Activated T-helper 17 cell treated with anti-CD3 and anti-CD28 coated beads, Interleukin-2, amount 50 U/mL, for 72 hours (primary cell): ENCODE measurements around the gene PRKD3. TPM values are rescaled to one million over a fixed set of nuclear protein-coding genes. Genes with fewer than 3 reads are reported as not detected.
"Not testable (repeated sequence)": the region's sequence is repeated elsewhere in the genome, so short reads cannot be mapped to it uniquely, and the experiment has no call there.

Experiments used
- ATAC-seq: fragments of 150-1000 bp; cut with Tn5 transposase; replicated peaks from 2 replicates; pipeline ENCODE4 v1.10.0; 2021; ENCODE audit warnings: mild to moderate bottlenecking, moderate library complexity
- H3K27ac Mint-ChIP-seq: one replicate; pipeline ENCODE4 v1.8.0; 2022; ENCODE audit warnings: mixed read lengths
- H3K27me3 Mint-ChIP-seq: one replicate; pipeline ENCODE4 v1.8.0; 2022; ENCODE audit warnings: mixed read lengths
- H3K36me3 Mint-ChIP-seq: one replicate; pipeline ENCODE4 v1.8.0; 2022; ENCODE audit warnings: low read depth, mild to moderate bottlenecking, mixed read lengths
- H3K4me1 Mint-ChIP-seq: one replicate; pipeline ENCODE4 v1.8.0; 2022; ENCODE audit warnings: mixed read lengths
- H3K4me3 Mint-ChIP-seq: one replicate; pipeline ENCODE4 v1.8.0; 2022; ENCODE audit warnings: mild to moderate bottlenecking, mixed read lengths
- H3K9me3 Mint-ChIP-seq: one replicate; pipeline ENCODE4 v1.8.0; 2022; ENCODE audit warnings: mixed read lengths
- total RNA-seq, 2 donors: library from RNA; stranded (reverse); gene quantifications; one replicate each; pipeline ENCODE4 v1.2.3, GENCODE V29; 2022

Gene PRKD3
- total RNA-seq, 2 donors from 2014 or later: 28.2 to 35.6 TPM

DNA sequence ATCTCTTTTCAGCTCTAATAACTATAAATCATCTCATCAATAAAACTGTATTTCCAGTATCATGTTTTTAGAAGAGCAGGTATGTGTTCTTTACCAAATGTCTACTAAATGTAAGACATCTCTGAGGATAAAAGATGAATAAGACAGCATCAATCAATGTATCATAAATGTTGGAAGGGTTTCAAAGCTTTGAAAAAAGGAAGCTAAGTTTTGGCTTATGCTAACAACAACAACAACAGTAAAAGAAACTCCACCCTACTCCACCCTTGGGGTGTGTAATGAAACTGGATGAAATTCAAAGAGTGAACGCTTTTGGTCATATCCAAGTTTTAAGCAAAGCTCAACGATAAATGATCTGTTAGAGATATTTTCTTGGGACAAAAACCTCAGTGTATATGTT, 17.1 kb downstream of the PRKD3 start:
- ATAC-seq: no peak
- Mint-ChIP-seq H3K36me3 (no peaks in the 10 kb centered on the region), H3K4me1 (peaks cover 10% of the 10 kb centered on the region)

DNA sequence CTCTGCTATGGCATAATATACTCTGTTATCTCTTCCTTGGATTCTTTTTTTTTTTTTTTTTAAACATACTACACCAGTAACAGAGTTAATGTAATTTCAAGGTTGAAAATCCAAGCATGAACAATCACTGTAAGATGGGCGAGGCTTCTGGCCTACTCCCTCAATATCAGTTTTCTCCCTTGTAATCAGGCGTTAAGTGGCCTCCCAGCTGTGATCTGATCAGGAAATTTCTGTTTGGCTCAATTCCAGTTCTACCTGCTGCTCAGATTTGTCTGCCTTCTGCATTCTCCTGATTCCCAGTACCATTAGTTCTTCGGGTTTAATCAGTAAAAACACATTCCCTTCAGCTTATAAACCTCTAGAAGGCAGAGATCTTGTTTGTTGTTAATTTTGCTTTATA, 18.6 kb downstream of the PRKD3 start:
- no peaks in the 10 kb centered on the region for H3K27me3 Mint-ChIP-seq
- no peaks in the 10 kb centered on the region for H3K36me3 Mint-ChIP-seq
- H3K9me3 Mint-ChIP-seq: no peaks in the 10 kb centered on the region
- no peak overlapping the region for H3K4me3 Mint-ChIP-seq
- peak overlapping the region; percentile 33 for H3K27ac Mint-ChIP-seq
- ATAC-seq: no peak
- H3K4me1 Mint-ChIP-seq: peaks cover 6% of the 10 kb centered on the region

More for the DNA sequence above, 17.1 kb downstream of the PRKD3 start:
- no peak overlapping the region for H3K27ac Mint-ChIP-seq
- no peaks in the 10 kb centered on the region for H3K9me3 Mint-ChIP-seq
- H3K4me3 Mint-ChIP-seq: no peak overlapping the region
- H3K27me3 Mint-ChIP-seq: no peaks in the 10 kb centered on the region

DNA sequence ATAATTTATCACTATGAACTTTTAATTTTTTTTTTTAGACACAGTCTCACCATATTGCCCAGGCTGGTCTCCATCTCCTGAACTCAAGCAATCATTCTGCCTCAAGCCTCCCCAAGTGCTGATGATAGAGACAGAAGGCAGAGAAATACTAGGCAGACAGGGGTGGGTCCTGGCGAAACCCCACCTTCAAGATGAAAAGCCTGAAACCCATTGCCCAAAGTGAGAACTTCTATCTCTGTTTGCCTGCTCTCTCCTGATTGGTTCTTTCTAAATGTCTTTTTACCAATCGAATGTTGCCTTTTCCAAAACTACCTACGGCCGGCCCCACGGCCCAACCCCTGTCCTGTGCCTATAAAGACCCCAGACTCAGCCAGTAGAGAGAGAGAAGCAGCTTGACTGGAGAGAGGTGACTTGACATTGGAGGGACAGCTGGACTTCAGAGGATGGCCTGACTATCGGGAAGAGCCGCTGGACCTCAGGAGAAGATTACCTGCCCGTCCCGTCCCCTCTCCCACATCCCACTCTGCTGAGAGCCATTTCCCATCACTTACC, 21.9 kb downstream of the PRKD3 start:
- no peak for ATAC-seq
- Mint-ChIP-seq H3K4me3 (no peak overlapping the region), H3K27me3 (no peaks in the 10 kb centered on the region), H3K27ac (no peak overlapping the region), H3K9me3 (no peaks in the 10 kb centered on the region), H3K4me1 (no peaks in the 10 kb centered on the region), H3K36me3 (no peaks in the 10 kb centered on the region)

DNA sequence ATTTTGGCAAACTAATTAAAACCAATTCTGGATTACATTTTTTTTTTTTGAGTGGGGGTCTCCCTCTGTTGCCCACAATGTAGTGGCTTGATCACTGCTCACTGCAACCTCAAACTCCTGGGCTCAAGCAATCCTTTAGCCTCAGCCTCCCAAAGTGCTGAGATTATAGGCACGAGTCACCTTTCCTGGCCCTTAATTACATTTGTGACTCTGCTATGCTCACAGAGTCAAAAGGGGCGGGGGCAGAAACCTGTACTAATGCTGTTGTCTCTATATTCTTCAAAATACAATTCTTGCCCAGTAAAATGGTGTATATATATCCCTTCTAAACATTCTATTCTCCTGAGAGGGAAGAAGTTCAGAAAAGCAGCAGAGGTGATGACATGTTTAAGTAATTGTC, 23.2 kb downstream of the PRKD3 start:
- Mint-ChIP-seq H3K4me1 (no peaks in the 10 kb centered on the region), H3K9me3 (no peaks in the 10 kb centered on the region), H3K27me3 (no peaks in the 10 kb centered on the region), H3K36me3 (no peaks in the 10 kb centered on the region), H3K4me3 (no peak overlapping the region), H3K27ac (no peak overlapping the region)
- ATAC-seq: no peak

DNA sequence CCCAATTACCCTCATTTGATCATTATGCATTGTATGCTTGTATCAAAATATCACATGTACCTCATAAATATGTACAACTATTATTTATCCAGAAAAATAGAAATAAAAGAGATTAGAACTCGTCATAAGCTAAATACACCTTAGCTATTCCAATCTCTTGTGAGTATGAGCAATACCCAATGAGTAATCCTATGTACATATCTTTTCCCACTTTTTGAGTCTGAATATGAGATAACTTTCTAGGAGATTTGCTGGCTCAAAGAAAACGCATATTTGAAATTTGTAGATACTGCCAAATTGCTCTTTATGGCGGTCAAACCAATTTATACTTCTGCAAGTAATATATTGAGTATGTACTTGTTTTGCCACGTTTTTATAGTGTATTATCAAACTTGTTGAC, 24.1 kb downstream of the PRKD3 start:
- ATAC-seq: no peak
- no peaks in the 10 kb centered on the region for H3K36me3 Mint-ChIP-seq
- no peaks in the 10 kb centered on the region for H3K9me3 Mint-ChIP-seq
- no peaks in the 10 kb centered on the region for H3K4me1 Mint-ChIP-seq
- no peak overlapping the region for H3K4me3 Mint-ChIP-seq
- no peaks in the 10 kb centered on the region for H3K27me3 Mint-ChIP-seq
- H3K27ac Mint-ChIP-seq: no peak overlapping the region

DNA sequence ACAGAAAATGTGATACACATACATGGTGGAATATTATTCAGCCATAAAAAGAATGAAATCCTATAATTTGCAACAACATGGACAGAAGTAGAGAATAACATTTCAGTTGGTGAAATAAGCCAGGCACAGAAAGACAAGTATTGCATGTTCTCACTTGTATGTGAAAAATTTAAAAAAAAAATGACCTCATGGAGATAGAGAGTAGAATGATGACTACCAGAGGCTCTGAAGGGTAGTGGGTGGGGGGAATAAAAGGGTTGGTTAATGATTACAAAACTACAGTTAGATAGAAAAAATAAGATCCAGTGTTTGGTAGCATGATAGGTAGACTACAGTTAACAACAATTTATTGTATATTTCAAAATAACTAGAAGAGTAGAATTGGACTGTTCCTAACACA, 24.5 kb downstream of the PRKD3 start:
- Mint-ChIP-seq H3K9me3 (no peaks in the 10 kb centered on the region), H3K27me3 (no peaks in the 10 kb centered on the region), H3K4me3 (no peak overlapping the region), H3K4me1 (no peaks in the 10 kb centered on the region), H3K36me3 (no peaks in the 10 kb centered on the region), H3K27ac (no peak overlapping the region)
- ATAC-seq: no peak

DNA sequence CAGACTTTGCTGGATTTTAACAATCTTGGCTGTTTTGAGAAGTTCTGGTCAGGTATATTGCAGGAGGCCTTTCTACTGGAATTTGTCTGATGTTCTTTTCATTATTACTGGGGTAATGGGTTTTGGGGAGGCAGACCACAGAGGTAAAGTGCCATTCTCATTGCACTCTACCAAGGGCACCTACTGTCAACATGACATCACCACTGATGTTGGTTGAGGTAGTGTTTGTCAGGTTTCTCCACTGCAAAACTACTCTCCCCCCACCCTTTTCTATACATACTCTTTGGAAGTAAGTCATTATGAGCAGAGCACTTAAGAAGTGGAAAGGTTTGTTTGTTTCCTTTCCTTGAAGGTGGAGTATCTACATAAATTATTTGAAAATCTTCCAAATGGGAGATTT, 27.0 kb downstream of the PRKD3 start:
- Mint-ChIP-seq H3K9me3 (no peaks in the 10 kb centered on the region), H3K27ac (no peak overlapping the region), H3K4me3 (no peak overlapping the region), H3K27me3 (no peaks in the 10 kb centered on the region), H3K36me3 (peaks cover 7% of the 10 kb centered on the region), H3K4me1 (no peaks in the 10 kb centered on the region)
- no peak for ATAC-seq

DNA sequence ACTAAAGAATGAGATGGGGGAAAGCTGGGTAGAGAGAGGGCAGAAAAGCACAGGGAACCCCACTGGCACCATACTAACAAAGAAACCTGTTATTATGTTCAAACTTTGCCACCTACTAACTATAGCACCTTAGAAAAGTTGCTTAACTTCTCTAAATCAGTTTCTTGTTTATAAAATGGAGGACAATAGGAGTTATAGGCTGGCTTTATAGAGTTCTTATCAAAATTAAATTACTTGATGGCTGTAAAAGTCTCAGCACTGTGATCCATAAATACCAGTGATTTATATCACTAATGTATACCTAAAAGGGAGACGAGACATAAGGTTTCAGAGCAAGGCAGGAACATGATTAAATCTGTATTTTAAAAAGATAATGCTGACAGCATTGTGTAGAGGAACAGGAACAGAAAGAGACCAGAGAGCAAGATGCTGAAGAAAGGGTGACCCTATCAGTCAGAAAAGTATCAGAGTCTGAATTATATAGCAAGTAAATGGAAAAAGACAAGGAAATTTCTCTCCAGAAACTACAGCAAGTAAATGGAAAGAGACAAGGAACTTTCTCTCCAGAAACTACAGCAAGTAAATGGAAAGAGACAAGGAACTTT, 29.1 kb downstream of the PRKD3 start:
- no peaks in the 10 kb centered on the region for H3K9me3 Mint-ChIP-seq
- H3K4me1 Mint-ChIP-seq: peaks cover 6% of the 10 kb centered on the region
- H3K4me3 Mint-ChIP-seq: no peak overlapping the region
- no peak overlapping the region for H3K27ac Mint-ChIP-seq
- H3K36me3 Mint-ChIP-seq: peaks cover 28% of the 10 kb centered on the region
- no peak for ATAC-seq
- H3K27me3 Mint-ChIP-seq: no peaks in the 10 kb centered on the region

DNA sequence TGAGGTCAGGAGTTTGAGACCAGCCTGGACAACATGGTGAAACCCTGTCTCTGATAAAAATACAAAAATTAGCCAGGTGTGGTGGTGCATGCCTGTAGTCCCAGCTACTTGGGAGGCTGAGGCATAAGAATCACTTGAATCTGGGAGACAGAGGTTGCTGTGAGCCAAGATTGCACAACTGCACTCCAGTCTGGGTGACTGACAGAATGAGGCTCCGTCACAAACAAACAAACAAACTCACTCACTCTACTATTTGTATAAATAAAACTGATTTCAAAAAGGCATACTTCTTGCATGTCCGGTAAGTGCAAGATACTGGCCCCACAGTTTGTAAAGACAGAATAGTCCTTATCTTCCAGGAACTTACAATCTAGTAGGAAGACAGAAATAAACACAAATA, 29.8 kb downstream of the PRKD3 start:
- H3K4me3 Mint-ChIP-seq, H3K27ac Mint-ChIP-seq, H3K9me3 Mint-ChIP-seq, ATAC-seq, H3K27me3 Mint-ChIP-seq, H3K4me1 Mint-ChIP-seq: not testable (repeated sequence)
- H3K36me3 Mint-ChIP-seq: peaks cover 35% of the 10 kb centered on the region

DNA sequence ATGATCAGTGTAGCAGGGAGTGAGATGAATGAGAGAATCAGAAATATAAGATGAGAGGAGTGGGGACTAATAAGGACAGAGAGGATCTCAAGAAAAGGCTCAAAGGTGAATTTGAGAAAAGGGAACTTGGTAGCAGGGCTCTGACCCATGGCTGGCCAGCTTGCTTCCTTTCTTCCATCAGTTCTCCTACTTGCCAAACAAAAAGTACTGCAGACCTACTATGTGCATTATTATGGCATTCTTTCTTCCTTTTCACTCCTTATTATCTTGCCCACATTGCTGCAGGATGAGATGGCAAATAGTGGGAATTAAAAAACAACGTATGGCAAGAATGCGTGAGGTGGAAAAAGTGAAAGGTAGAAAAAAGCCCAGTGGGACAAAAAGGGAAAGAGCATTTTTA, 33.0 kb downstream of the PRKD3 start:
- no peak overlapping the region for H3K27ac Mint-ChIP-seq
- H3K27me3 Mint-ChIP-seq: no peaks in the 10 kb centered on the region
- H3K9me3 Mint-ChIP-seq: no peaks in the 10 kb centered on the region
- peaks cover 57% of the 10 kb centered on the region for H3K36me3 Mint-ChIP-seq
- H3K4me1 Mint-ChIP-seq: peaks cover 6% of the 10 kb centered on the region
- ATAC-seq: no peak
- no peak overlapping the region for H3K4me3 Mint-ChIP-seq

DNA sequence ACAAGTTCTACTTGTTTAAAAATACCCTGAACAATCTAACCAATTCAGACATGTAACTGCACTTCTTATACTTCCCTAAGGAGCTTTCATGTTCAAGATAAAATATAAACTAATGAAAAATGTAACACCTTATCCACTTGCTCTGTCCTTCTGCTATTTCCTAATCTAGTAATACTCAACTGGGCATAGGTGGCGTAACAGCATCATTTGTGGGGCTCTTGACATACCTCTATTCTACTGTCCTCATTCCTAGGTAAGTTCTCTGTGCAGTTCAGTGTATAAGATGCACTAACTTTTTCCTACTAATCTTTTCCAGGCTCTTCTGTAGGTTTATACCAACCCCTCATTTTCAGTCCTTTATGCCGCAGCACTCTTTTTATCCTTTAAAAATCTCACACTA, 36.7 kb downstream of the PRKD3 start:
- H3K27ac Mint-ChIP-seq: no peak overlapping the region
- peaks cover 6% of the 10 kb centered on the region for H3K4me1 Mint-ChIP-seq
- no peak overlapping the region for H3K4me3 Mint-ChIP-seq
- H3K9me3 Mint-ChIP-seq: no peaks in the 10 kb centered on the region
- H3K27me3 Mint-ChIP-seq: no peaks in the 10 kb centered on the region
- H3K36me3 Mint-ChIP-seq: peaks cover 73% of the 10 kb centered on the region
- ATAC-seq: no peak

DNA sequence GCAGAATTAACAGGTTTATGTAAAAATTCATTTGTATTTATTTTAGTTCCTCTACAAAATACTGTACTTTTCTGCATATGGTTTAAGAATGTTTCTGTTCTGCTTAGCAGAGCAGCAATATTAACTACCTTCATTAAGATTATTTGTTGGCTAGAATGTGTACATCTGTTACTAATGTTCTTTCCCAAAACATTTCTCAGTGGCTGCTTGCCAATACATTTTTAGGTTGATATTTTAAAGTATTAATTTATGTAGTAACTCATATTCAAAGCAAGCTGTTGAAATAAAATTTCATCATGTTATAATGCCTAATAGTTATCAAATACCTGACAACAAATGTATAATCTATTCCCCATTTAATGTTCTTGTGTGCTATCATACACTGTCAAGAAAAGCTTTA, 40.3 kb downstream of the PRKD3 start:
- Mint-ChIP-seq H3K4me3 (no peak overlapping the region), H3K36me3 (peaks cover 75% of the 10 kb centered on the region), H3K27me3 (no peaks in the 10 kb centered on the region), H3K9me3 (no peaks in the 10 kb centered on the region), H3K4me1 (no peaks in the 10 kb centered on the region), H3K27ac (no peak overlapping the region)
- ATAC-seq: no peak

DNA sequence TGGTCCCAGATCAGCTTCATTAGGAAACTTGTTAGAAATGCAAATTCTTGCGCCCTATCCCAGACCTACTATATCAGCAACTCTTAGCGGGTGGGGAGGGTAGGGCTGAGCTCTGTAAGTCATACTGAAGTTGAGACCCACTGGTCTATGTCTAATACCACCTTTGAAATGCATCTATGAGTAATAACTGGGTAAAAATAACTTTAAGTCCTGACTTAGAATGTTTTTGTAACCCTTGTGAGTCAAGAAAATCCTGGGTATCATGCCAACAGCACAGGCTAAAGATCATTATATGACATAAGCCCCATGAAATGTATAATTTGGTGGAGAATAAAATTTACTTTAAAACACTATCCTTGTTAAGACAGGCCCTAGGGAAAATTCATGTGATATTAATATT, 41.4 kb downstream of the PRKD3 start:
- H3K36me3 Mint-ChIP-seq: peaks cover 73% of the 10 kb centered on the region
- H3K27me3 Mint-ChIP-seq: no peaks in the 10 kb centered on the region
- no peak for ATAC-seq
- no peak overlapping the region for H3K27ac Mint-ChIP-seq
- no peaks in the 10 kb centered on the region for H3K4me1 Mint-ChIP-seq
- H3K9me3 Mint-ChIP-seq: no peaks in the 10 kb centered on the region
- H3K4me3 Mint-ChIP-seq: no peak overlapping the region

DNA sequence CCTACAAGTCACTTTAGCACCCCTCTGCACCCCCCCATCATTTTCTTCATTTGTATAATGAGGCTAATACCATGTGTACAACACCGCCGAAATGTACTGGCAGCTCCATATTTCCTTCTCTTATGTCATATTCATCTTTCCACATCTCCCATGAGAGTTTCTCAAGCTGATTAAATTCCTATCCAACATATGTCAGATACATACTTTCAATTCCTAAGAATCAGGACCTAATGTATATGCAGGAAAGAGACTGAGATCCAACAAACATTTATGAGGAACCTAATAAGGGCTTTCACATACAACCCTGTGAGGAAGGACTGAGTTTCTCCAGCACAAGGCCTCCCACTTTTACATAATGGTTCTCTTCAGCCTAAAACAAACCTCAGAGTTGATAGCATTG, 41.9 kb downstream of the PRKD3 start:
- H3K36me3 Mint-ChIP-seq: peaks cover 73% of the 10 kb centered on the region
- no peak overlapping the region for H3K4me3 Mint-ChIP-seq
- H3K27ac Mint-ChIP-seq: no peak overlapping the region
- no peaks in the 10 kb centered on the region for H3K9me3 Mint-ChIP-seq
- no peaks in the 10 kb centered on the region for H3K27me3 Mint-ChIP-seq
- ATAC-seq: no peak
- H3K4me1 Mint-ChIP-seq: no peaks in the 10 kb centered on the region

DNA sequence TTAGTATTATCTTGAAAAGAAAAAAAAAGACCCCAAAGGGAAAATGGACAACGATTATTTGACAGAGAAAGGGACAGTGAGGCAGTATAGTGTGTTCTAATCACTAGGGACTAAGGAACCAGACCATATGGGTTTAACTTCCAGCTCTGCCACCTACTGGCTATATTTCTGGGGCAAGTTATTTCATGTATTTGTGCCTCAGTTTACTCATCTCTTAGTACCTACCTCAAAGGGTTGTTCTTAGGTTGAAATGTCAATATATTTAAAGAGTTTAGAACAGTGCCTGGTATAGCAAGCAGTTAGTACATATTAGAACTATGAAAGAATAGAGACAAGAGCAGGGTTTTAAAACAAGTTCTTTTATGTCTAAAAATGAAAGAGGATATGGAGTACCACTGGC, 42.7 kb downstream of the PRKD3 start:
- Mint-ChIP-seq H3K4me3 (no peak overlapping the region), H3K27me3 (no peaks in the 10 kb centered on the region), H3K4me1 (no peaks in the 10 kb centered on the region), H3K27ac (peak overlapping the region; percentile 10), H3K9me3 (no peaks in the 10 kb centered on the region), H3K36me3 (peaks cover 73% of the 10 kb centered on the region)
- ATAC-seq: no peak

DNA sequence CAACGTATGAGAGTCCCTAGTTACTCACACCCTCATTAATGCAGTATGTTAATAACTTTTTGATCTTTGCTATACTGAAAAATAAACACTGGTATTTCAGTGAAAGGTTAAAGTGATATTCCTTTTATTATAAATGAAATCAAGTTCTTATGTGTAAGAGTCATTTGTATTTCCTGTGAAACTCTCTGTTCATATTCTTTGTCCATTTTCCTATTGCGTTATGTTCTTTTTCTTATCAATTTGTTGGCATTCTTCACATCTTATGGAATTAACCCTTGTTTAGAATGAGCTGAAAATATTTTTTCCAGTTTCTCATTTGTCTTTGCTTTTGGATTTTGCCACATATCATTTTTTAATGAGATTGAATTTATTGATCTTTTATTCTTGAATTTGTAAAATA, 48.3 kb downstream of the PRKD3 start:
- no peaks in the 10 kb centered on the region for H3K4me1 Mint-ChIP-seq
- peaks cover 89% of the 10 kb centered on the region for H3K36me3 Mint-ChIP-seq
- ATAC-seq: no peak
- no peak overlapping the region for H3K27ac Mint-ChIP-seq
- no peaks in the 10 kb centered on the region for H3K9me3 Mint-ChIP-seq
- H3K4me3 Mint-ChIP-seq: no peak overlapping the region
- no peaks in the 10 kb centered on the region for H3K27me3 Mint-ChIP-seq
